T1000 (cell line): ENCODE data around the gene ODC1.
A peak's percentile ranks its signal among the peaks of the same experiment; 100 is the strongest.

Experiments used
- DNase-seq: peaks from one replicate; lab custom pipeline; 2025; ENCODE audit warnings: mixed read lengths; lab: John Stamatoyannopoulos, UW

Gene ODC1

GRCh38 chr2:10433947-10434885, 13.9 kb downstream of the ODC1 start:
- no peak for DNase-seq

- no peak for DNase-seq
Observed at GRCh38 chr2:10433264-10433946, 14.7 kb downstream of the ODC1 start.

GRCh38 chr2:10432311-10433181, 15.6 kb downstream of the ODC1 start:
- DNase-seq = no peak

GRCh38 chr2:10431797-10432196, 16.3 kb downstream of the ODC1 start:
- no peak for DNase-seq

GRCh38 chr2:10430886-10431622, 17.1 kb downstream of the ODC1 start:
- DNase-seq = no peak

- no peak for DNase-seq
Observed at GRCh38 chr2:10428924-10429323, 19.2 kb downstream of the ODC1 start.

GRCh38 chr2:10428355-10428754, 19.8 kb downstream of the ODC1 start:
- no peak for DNase-seq

- no peak for DNase-seq
Observed at GRCh38 chr2:10427618-10427949, 20.5 kb downstream of the ODC1 start.

GRCh38 chr2:10426726-10427617, 21.2 kb downstream of the ODC1 start:
- no peak for DNase-seq

GRCh38 chr2:10425699-10426098, 22.4 kb downstream of the ODC1 start:
- no peak for DNase-seq

GRCh38 chr2:10424916-10425505, 23.1 kb downstream of the ODC1 start:
- DNase-seq = no peak

- DNase-seq = peak; percentile 57
Observed at GRCh38 chr2:10424051-10424450, 24.1 kb downstream of the ODC1 start.

GRCh38 chr2:10423400-10423774, 24.7 kb downstream of the ODC1 start:
- no peak for DNase-seq

- no peak for DNase-seq
Observed at GRCh38 chr2:10422732-10423399, 25.3 kb downstream of the ODC1 start.

GRCh38 chr2:10422251-10422650, 25.9 kb downstream of the ODC1 start:
- DNase-seq = no peak

- no peak for DNase-seq
Observed at GRCh38 chr2:10419553-10420257, 28.4 kb downstream of the ODC1 start.

GRCh38 chr2:10417551-10418335, 30.4 kb downstream of the ODC1 start:
- no peak for DNase-seq

GRCh38 chr2:10415640-10416039, 32.5 kb downstream of the ODC1 start:
- DNase-seq = no peak
